SK-N-SH (cell line): ENCODE data around the gene SMYD4.

Experiments
- EP300 ChIP-seq, 2 experiments: IDR thresholded peaks; 2 replicates each; pipeline versions ENCODE4 v1.4.0 to v1.6.1; 2012; ENCODE audit warnings: borderline replicate concordance in 1 of 2, low read depth in 1 of 2, low read length in 1 of 2
- FOSL2 ChIP-seq: IDR thresholded peaks from 2 replicates; pipeline ENCODE4 v1.4.0; 2012; ENCODE audit warnings: low read depth, mild to moderate bottlenecking, moderate library complexity, borderline replicate concordance
- FOXM1 ChIP-seq: IDR thresholded peaks from 2 replicates; pipeline ENCODE4 v1.4.0; 2012; ENCODE audit warnings: low read depth, mild to moderate bottlenecking
- GABPA ChIP-seq: IDR thresholded peaks from 2 replicates; pipeline ENCODE4 v1.4.0; 2012; ENCODE audit warnings: low read depth, mild to moderate bottlenecking
- JUND ChIP-seq: IDR thresholded peaks from 2 replicates; pipeline ENCODE4 v1.4.0; 2012
- MXI1 ChIP-seq: IDR thresholded peaks from 2 replicates; pipeline ENCODE4 v1.6.1; 2012; ENCODE audit warnings: mild to moderate bottlenecking, low read depth, low read length, improper control_type of control experiment
- NFIC ChIP-seq: IDR thresholded peaks from 2 replicates; pipeline ENCODE4 v1.4.0; 2012; ENCODE audit warnings: borderline replicate concordance
- POLR2AphosphoS5 ChIP-seq: IDR thresholded peaks from 2 replicates; pipeline ENCODE4 v1.6.1; 2012; ENCODE audit warnings: low read depth, low read length
- RAD21 ChIP-seq: IDR thresholded peaks from 2 replicates; pipeline ENCODE4 v1.6.1; 2012; ENCODE audit warnings: mild to moderate bottlenecking, low read length
- RFX5 ChIP-seq: IDR thresholded peaks from 2 replicates; pipeline ENCODE4 v1.6.1; 2012; ENCODE audit warnings: mild to moderate bottlenecking, improper control_type of control experiment, low read length
- TCF12 ChIP-seq: IDR thresholded peaks from 2 replicates; pipeline ENCODE4 v1.4.0; 2012
- TEAD4 ChIP-seq: IDR thresholded peaks from 2 replicates; pipeline ENCODE4 v1.4.0; 2012; ENCODE audit warnings: mild to moderate bottlenecking, borderline replicate concordance; ENCODE audit not compliant: insufficient read depth
- TF ChIP-seq, protein P1 (sequence below): fragments of 200-600 bp; sonication (generic); IDR thresholded peaks from 2 replicates; pipeline ENCODE4 v1.6.1; 2017; ENCODE audit warnings: antibody characterized with exemption, mild to moderate bottlenecking, moderate library complexity
- TF ChIP-seq, protein P2 (sequence below): IDR thresholded peaks from 2 replicates; pipeline ENCODE4; 2012

DNA sequence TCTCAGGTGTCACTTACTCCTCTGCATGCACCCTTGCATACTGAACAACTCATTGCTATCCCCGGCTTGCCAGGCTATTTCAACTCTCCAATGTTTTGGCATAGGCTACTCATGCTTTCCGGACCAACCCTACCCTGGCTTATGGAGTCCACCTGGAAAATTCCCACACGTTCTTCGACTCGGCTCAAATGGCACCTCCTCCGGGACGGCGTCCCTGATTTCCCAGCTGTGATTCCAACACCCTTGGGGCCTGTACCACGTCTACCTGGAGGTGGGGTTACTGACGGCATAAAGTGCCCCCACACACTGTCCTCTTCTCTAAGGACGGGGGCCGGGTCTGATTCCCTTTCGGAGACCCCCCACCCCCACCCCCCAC lies 498 bp downstream of the SMYD4 start:
- TF ChIP-seq, protein P1, sequence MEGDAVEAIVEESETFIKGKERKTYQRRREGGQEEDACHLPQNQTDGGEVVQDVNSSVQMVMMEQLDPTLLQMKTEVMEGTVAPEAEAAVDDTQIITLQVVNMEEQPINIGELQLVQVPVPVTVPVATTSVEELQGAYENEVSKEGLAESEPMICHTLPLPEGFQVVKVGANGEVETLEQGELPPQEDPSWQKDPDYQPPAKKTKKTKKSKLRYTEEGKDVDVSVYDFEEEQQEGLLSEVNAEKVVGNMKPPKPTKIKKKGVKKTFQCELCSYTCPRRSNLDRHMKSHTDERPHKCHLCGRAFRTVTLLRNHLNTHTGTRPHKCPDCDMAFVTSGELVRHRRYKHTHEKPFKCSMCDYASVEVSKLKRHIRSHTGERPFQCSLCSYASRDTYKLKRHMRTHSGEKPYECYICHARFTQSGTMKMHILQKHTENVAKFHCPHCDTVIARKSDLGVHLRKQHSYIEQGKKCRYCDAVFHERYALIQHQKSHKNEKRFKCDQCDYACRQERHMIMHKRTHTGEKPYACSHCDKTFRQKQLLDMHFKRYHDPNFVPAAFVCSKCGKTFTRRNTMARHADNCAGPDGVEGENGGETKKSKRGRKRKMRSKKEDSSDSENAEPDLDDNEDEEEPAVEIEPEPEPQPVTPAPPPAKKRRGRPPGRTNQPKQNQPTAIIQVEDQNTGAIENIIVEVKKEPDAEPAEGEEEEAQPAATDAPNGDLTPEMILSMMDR = no peak
- TF ChIP-seq JUND (no peak), TCF12 (no peak), TEAD4 (no peak), FOXM1 (no peak), RFX5 (no peak), RAD21 (no peak), POLR2AphosphoS5 (no peak), NFIC (no peak), EP300 (IDR thresholded peaks at IDR 0.05; ENCODE audit: borderline replicate concordance in 1 of 2, low read depth in 1 of 2, low read length in 1 of 2) (no peak), MXI1 (no peak), FOSL2 (no peak), GABPA (no peak)
- TF ChIP-seq, protein P2, sequence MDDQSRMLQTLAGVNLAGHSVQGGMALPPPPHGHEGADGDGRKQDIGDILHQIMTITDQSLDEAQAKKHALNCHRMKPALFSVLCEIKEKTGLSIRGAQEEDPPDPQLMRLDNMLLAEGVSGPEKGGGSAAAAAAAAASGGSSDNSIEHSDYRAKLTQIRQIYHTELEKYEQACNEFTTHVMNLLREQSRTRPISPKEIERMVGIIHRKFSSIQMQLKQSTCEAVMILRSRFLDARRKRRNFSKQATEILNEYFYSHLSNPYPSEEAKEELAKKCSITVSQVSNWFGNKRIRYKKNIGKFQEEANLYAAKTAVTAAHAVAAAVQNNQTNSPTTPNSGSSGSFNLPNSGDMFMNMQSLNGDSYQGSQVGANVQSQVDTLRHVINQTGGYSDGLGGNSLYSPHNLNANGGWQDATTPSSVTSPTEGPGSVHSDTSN = no peak
